Measurements from ENCODE around the gene SLC22A23.

DNA sequence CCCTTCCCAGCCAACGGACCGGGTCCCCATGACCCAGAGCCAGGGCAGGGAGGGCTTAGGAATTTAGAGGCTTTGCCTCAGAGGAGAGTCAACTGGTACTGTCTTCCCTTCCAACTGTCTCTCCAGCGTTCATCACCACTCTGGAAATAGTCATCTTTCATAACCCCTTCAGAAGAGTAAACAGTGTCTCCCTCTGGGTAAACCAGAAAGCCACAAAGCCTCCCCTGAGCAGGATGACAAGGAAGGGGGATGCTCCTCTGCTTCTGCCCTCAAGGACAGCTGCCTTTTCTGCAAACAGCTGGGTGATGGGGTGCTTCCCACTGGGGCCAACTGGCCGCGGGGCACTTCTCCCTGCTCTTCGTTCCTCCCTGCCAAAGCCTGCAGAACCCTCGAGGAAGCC lies 108.0 kb downstream of the SLC22A23 start:
- TF ChIP-seq, protein P1, sequence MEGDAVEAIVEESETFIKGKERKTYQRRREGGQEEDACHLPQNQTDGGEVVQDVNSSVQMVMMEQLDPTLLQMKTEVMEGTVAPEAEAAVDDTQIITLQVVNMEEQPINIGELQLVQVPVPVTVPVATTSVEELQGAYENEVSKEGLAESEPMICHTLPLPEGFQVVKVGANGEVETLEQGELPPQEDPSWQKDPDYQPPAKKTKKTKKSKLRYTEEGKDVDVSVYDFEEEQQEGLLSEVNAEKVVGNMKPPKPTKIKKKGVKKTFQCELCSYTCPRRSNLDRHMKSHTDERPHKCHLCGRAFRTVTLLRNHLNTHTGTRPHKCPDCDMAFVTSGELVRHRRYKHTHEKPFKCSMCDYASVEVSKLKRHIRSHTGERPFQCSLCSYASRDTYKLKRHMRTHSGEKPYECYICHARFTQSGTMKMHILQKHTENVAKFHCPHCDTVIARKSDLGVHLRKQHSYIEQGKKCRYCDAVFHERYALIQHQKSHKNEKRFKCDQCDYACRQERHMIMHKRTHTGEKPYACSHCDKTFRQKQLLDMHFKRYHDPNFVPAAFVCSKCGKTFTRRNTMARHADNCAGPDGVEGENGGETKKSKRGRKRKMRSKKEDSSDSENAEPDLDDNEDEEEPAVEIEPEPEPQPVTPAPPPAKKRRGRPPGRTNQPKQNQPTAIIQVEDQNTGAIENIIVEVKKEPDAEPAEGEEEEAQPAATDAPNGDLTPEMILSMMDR (conservative IDR thresholded peaks at IDR 0.05; ENCODE audit: low read depth, low read length), result no peak
- TF ChIP-seq EZH2 (IDR thresholded peaks at IDR 0.05; ENCODE audit: low read length, unreplicated experiment) (no peak), EZH2phosphoT487 (IDR thresholded peaks at IDR 0.05; ENCODE audit: borderline replicate concordance, low read length) (no peak)

Measured in PC-3 (cell line).